Lung (tissue), 12 donors: ENCODE measurements around the gene CDH13. TPM values are rescaled to one million over a fixed set of nuclear protein-coding genes. Genes with fewer than 3 reads are reported as not detected.

ENCODE experiments used
- ATAC-seq: fragments of 200-7000 bp; cut with Tn5 transposase; one replicate; pipeline ENCODE4 v1.9.1; 2020; ENCODE audit warnings: moderate number of reproducible peaks; ENCODE audit not compliant: insufficient read depth, low FRiP score
- DNase-seq, 3 donors: peaks; one replicate each; pipeline ENCODE4 v3.0.0-alpha.2; 2013 to 2017
- H3K27ac ChIP-seq, 2 donors: one replicate each; pipeline ENCODE4 v1.5.1; 2013; ENCODE audit warnings: mild to moderate bottlenecking in 2 of 2, moderate library complexity in 2 of 2, control low read depth in 1 of 2, inconsistent platforms in 1 of 2, low read depth in 1 of 2, low read length in 1 of 2
- H3K27me3 ChIP-seq, 3 donors: one replicate each; pipeline ENCODE4 v1.5.1; 2013; ENCODE audit warnings: low read length in 2 of 3; ENCODE audit not compliant: control insufficient read depth in 3 of 3, insufficient read depth in 3 of 3
- H3K36me3 ChIP-seq, 4 donors: one replicate each; pipeline ENCODE4 v1.5.1; 2013; ENCODE audit warnings: low read length in 4 of 4, mild to moderate bottlenecking in 1 of 4, moderate library complexity in 1 of 4; ENCODE audit not compliant: control insufficient read depth in 4 of 4, insufficient read depth in 4 of 4
- H3K4me1 ChIP-seq, 5 donors: one replicate each; pipeline ENCODE4 v1.5.1; 2013; ENCODE audit warnings: low read length in 5 of 5, mild to moderate bottlenecking in 2 of 5, moderate library complexity in 1 of 5; ENCODE audit not compliant: control insufficient read depth in 5 of 5, insufficient read depth in 5 of 5
- H3K4me3 ChIP-seq: one replicate; pipeline ENCODE4 v1.5.1; 2013; ENCODE audit warnings: mild to moderate bottlenecking, control low read depth, moderate library complexity
- H3K9ac ChIP-seq, 2 donors: one replicate each; pipeline ENCODE4 v1.5.1; 2013; ENCODE audit warnings: low read length in 2 of 2, control low read depth in 1 of 2; ENCODE audit not compliant: insufficient read depth in 1 of 2
- H3K9me3 ChIP-seq, 4 donors: one replicate each; pipeline ENCODE4 v1.5.1; 2013; ENCODE audit warnings: low read length in 3 of 4, mild to moderate bottlenecking in 1 of 4, moderate library complexity in 1 of 4; ENCODE audit not compliant: control insufficient read depth in 4 of 4, insufficient read depth in 3 of 4
- CTCF ChIP-seq: IDR thresholded peaks from 2 replicates; pipeline ENCODE4 v1.5.1; 2012; ENCODE audit warnings: mild to moderate bottlenecking; ENCODE audit errors: control extremely low read depth, extremely low read depth
- WGBS, 2 donors: extraction: QIAGEN DNeasy Blood & Tissue Kit; methylation state at CpG; one replicate each; pipeline ENCODE4 v1.1.7; 2013; 5-methylcytosine and 5-hydroxymethylcytosine counted together
- polyA plus RNA-seq, 2 donors: library from polyadenylated mRNA; stranded (reverse); fragments of 200-250 nt; gene quantifications; one replicate each; pipeline ENCODE4 v1.2.1, GENCODE V29; 2013
- total RNA-seq, 2 donors: library from RNA; depleted of rRNA in 1 of 2; stranded (reverse); fragments of >200 nt in 1 of 2; gene quantifications; one replicate each; pipeline ENCODE4 v1.2.1, GENCODE V29; 2014 to 2021
- donor health status: control.
- donor health status: control.
- donor health status: Bipolar disorder and iron deficiency.
- donor health status: healthy.
- donor health status: DM: yes; HTN: yes; CAD: no.

CDH13 gene
- total and polyA plus RNA-seq, 4 donors: 2.1 to 12.3 (median 7.3) TPM

GRCh38 chr16:82874271-82874670 is 247.5 kb downstream of the CDH13 start:
- no peak for TF ChIP-seq CTCF

GRCh38 chr16:82874672-82875071 is 247.9 kb downstream of the CDH13 start:
- TF ChIP-seq CTCF: no peak
- no peak for DNase-seq
- H3K9ac ChIP-seq: no peak overlapping the region
- ATAC-seq: no peak
- H3K27ac ChIP-seq: no peak overlapping the region
- no peaks in the 10 kb centered on the region for H3K27me3 ChIP-seq
- peaks cover 0 to 16% (median 0%) of the 10 kb centered on the region in 5 donors for H3K4me1 ChIP-seq
- H3K36me3 ChIP-seq: no peaks in the 10 kb centered on the region
- H3K4me3 ChIP-seq: no peak overlapping the region
- WGBS, 2 donors: 95 to 96% methylated on average over 1 of the region's 1 CpG
- peaks cover 0 to 6% (median 0%) of the 10 kb centered on the region in 4 donors for H3K9me3 ChIP-seq

More at GRCh38 chr16:82874271-82874670, 247.5 kb downstream of the CDH13 start:
- no peak overlapping the region for H3K4me3 ChIP-seq
- whole genome bisulfite sequencing, 2 donors: 59 to 62% methylated on average over 7 of the region's 7 CpGs
- H3K9ac ChIP-seq: no peak overlapping the region
- peaks cover 0 to 6% (median 0%) of the 10 kb centered on the region in 4 donors for H3K9me3 ChIP-seq
- no peaks in the 10 kb centered on the region for H3K27me3 ChIP-seq
- DNase-seq: peak in 1 of 3 donors; percentile 20
- no peak for ATAC-seq
- no peaks in the 10 kb centered on the region for H3K36me3 ChIP-seq
- no peak overlapping the region for H3K27ac ChIP-seq
- peaks cover 0 to 16% (median 0%) of the 10 kb centered on the region in 5 donors for H3K4me1 ChIP-seq

DNA sequence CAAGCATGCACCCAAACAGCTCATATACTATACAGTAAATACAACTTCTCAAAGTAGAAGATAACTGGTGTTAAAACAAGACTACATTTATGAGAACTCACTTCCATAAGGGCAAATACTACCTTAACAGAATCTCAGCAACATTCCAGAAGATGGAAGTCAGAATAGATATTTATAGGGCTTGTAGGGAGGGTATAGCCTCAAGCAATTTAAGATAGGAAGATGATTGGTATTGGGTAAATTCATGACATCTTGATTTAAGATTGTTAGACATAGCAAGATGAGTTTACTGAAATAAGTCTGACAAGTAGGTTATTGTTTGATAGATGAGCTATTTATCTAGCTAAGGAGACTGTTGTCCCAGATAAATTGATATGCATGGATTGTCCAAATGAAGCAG is 250.2 kb downstream of the CDH13 start:
- no peak overlapping the region for H3K27ac ChIP-seq
- ATAC-seq (no peak), DNase-seq (no peak)
- peaks cover 0 to 16% (median 0%) of the 10 kb centered on the region in 5 donors for H3K4me1 ChIP-seq
- no peak for TF ChIP-seq CTCF
- H3K36me3 ChIP-seq: no peaks in the 10 kb centered on the region
- peaks cover 0 to 3% (median 0%) of the 10 kb centered on the region in 4 donors for H3K9me3 ChIP-seq
- H3K4me3 ChIP-seq: no peak overlapping the region
- H3K9ac ChIP-seq: no peak overlapping the region
- no peaks in the 10 kb centered on the region for H3K27me3 ChIP-seq

- H3K36me3 ChIP-seq: no peaks in the 10 kb centered on the region
- peaks cover 0 to 2% (median 0%) of the 10 kb centered on the region in 4 donors for H3K9me3 ChIP-seq
- no peak overlapping the region for H3K4me3 ChIP-seq
- ATAC-seq (no peak), DNase-seq (no peak)
- H3K27ac ChIP-seq: no peak overlapping the region
- WGBS, 2 donors: 77 to 81% methylated on average over 5 of the region's 5 CpGs
- H3K27me3 ChIP-seq: no peaks in the 10 kb centered on the region
- peaks cover 0 to 16% (median 0%) of the 10 kb centered on the region in 5 donors for H3K4me1 ChIP-seq
- no peak overlapping the region for H3K9ac ChIP-seq
- TF ChIP-seq CTCF: no peak
Measured at GRCh38 chr16:82878466-82878865, 251.7 kb downstream of the CDH13 start.
